GM23338 (cell line): ENCODE measurements around the gene ZFP28. TPM values are rescaled to one million over a fixed set of nuclear protein-coding genes. Genes with fewer than 3 reads are reported as not detected.

ENCODE experiments used
- ATAC-seq: fragments of 200-7000 bp; cut with Tn5 transposase; 3 replicates; pipeline ENCODE4 v1.9.1; 2020
- DNase-seq: peaks from one replicate; pipeline ENCODE4 v3.0.0-alpha.2; 2015; ENCODE audit warnings: low spot score
- H2AFZ ChIP-seq: fragments of 200-600 bp; sonication (generic); 2 replicates; pipeline ENCODE4 v1.8.0; 2016; ENCODE audit warnings: antibody characterized with exemption, mild to moderate bottlenecking, moderate library complexity
- H3F3A ChIP-seq: fragments of 200-600 bp; sonication (generic); replicated peaks from 2 replicates; pipeline ENCODE4 v1.8.0; 2017; ENCODE audit warnings: antibody characterized with exemption, mixed run types, low read depth
- H3K27ac ChIP-seq: fragments of 200-600 bp; sonication (generic); 2 replicates; pipeline ENCODE4 v1.6.1; 2016; ENCODE audit warnings: low read depth
- H3K27me3 ChIP-seq: fragments of 200-600 bp; sonication (generic); 2 replicates; pipeline ENCODE4 v1.8.0; 2016; ENCODE audit warnings: mild to moderate bottlenecking, mixed run types, moderate library complexity; ENCODE audit not compliant: insufficient read depth
- H3K36me3 ChIP-seq: fragments of 200-600 bp; sonication (generic); 2 replicates; pipeline ENCODE4 v1.8.0; 2016; ENCODE audit warnings: mild to moderate bottlenecking; ENCODE audit not compliant: insufficient read depth
- H3K4me1 ChIP-seq: fragments of 200-600 bp; sonication (generic); 2 replicates; pipeline ENCODE4 v1.8.0; 2016; ENCODE audit warnings: mild to moderate bottlenecking, moderate library complexity; ENCODE audit not compliant: insufficient read depth
- H3K4me2 ChIP-seq: fragments of 200-600 bp; sonication (generic); 2 replicates; pipeline ENCODE4 v1.7.1; 2017; ENCODE audit warnings: mixed run types
- H3K4me3 ChIP-seq: fragments of 200-600 bp; sonication (generic); 2 replicates; pipeline ENCODE4 v1.6.1; 2016; ENCODE audit warnings: mixed run types
- H3K79me2 ChIP-seq: fragments of 200-600 bp; sonication (generic); replicated peaks from 2 replicates; pipeline ENCODE4 v1.8.0; 2017; ENCODE audit warnings: mild to moderate bottlenecking; ENCODE audit not compliant: insufficient read depth
- H3K9me2 ChIP-seq: fragments of 200-600 bp; sonication (generic); 2 replicates; pipeline ENCODE4 v1.8.0; 2017; ENCODE audit not compliant: insufficient read depth
- H4K20me1 ChIP-seq: fragments of 200-600 bp; sonication (generic); replicated peaks from 2 replicates; pipeline ENCODE4 v1.8.0; 2017; ENCODE audit warnings: mild to moderate bottlenecking; ENCODE audit not compliant: insufficient read depth
- H3K27ac Mint-ChIP-seq: 2 replicates; pipeline ENCODE4 v1.8.0; 2020; ENCODE audit warnings: inconsistent platforms, mild to moderate bottlenecking, moderate library complexity, mixed read lengths
- H3K27me3 Mint-ChIP-seq: 3 replicates; pipeline ENCODE4 v1.8.0; 2022; ENCODE audit warnings: low read depth, mild to moderate bottlenecking, moderate library complexity, mixed read lengths, inconsistent platforms; ENCODE audit not compliant: insufficient read depth, poor library complexity
- H3K36me3 Mint-ChIP-seq: 3 replicates; pipeline ENCODE4 v1.8.0; 2021; ENCODE audit warnings: low read depth, mild to moderate bottlenecking, inconsistent platforms, moderate library complexity, mixed read lengths
- H3K4me1 Mint-ChIP-seq: 3 replicates; pipeline ENCODE4 v1.8.0; 2020; ENCODE audit warnings: mild to moderate bottlenecking, inconsistent platforms, mixed read lengths
- H3K4me3 Mint-ChIP-seq: 3 replicates; pipeline ENCODE4 v1.8.0; 2021; ENCODE audit warnings: moderate library complexity, mild to moderate bottlenecking, inconsistent platforms, mixed read lengths
- H3K9me3 Mint-ChIP-seq: 3 replicates; pipeline ENCODE4 v1.8.0; 2020; ENCODE audit warnings: moderate library complexity, mild to moderate bottlenecking, inconsistent platforms, mixed read lengths
- CTCF ChIP-seq, 2 experiments: fragments of 200-600 bp in 1 of 2; sonication (generic) in 1 of 2; conservative IDR thresholded peaks; 2 replicates each; pipeline versions ENCODE4 v1.5.1 to v1.6.1; 2016 to 2017; ENCODE audit warnings: antibody characterized with exemption in 2 of 2, low read depth in 2 of 2, mild to moderate bottlenecking in 2 of 2, moderate library complexity in 1 of 2
- ETS1 ChIP-seq: IDR thresholded peaks from 2 replicates; pipeline ENCODE4 v1.6.1; 2016; ENCODE audit warnings: antibody characterized with exemption
- EZH2phosphoT487 ChIP-seq: fragments of 200-600 bp; sonication (generic); IDR thresholded peaks from one replicate; pipeline ENCODE4 v1.8.1; 2018; ENCODE audit warnings: antibody characterized with exemption; ENCODE audit not compliant: unreplicated experiment
- JUNB ChIP-seq: IDR thresholded peaks from one replicate; pipeline ENCODE4 v1.6.1; 2016; ENCODE audit warnings: antibody characterized with exemption; ENCODE audit not compliant: unreplicated experiment
- NANOG ChIP-seq: IDR thresholded peaks from 2 replicates; pipeline ENCODE4 v1.6.1; 2016; ENCODE audit warnings: antibody characterized with exemption, borderline replicate concordance
- POLR2AphosphoS5 ChIP-seq: IDR thresholded peaks from 2 replicates; pipeline ENCODE4 v1.6.1; 2016; ENCODE audit warnings: antibody characterized with exemption, low read depth
- REST ChIP-seq: IDR thresholded peaks from one replicate; pipeline ENCODE4 v1.6.1; 2018; ENCODE audit warnings: antibody characterized with exemption; ENCODE audit not compliant: unreplicated experiment
- STAT1 ChIP-seq: IDR thresholded peaks from one replicate; pipeline ENCODE4 v1.6.1; 2016; ENCODE audit warnings: antibody characterized with exemption; ENCODE audit not compliant: unreplicated experiment
- ZNF331 ChIP-seq: fragments of 250-450 bp; sonication (Bioruptor Pico); IDR thresholded peaks from 2 replicates; pipeline ENCODE4 v1.5.0; 2020; ENCODE audit warnings: low read depth, mild to moderate bottlenecking, moderate library complexity
- ZNF462 ChIP-seq: fragments of 250-450 bp; sonication (Bioruptor Pico); IDR thresholded peaks from 2 replicates; pipeline ENCODE4 v1.5.0; 2020; ENCODE audit warnings: mild to moderate bottlenecking, moderate library complexity
- polyA plus RNA-seq: library from polyadenylated mRNA; unstranded; fragments of >200 nt; fragmentation: Nextera tagmentation; extraction: Ambion mirVana; gene quantifications from 2 replicates; pipeline ENCODE4 v1.2.1, GENCODE V29; 2016
- total RNA-seq: library from RNA; depleted of rRNA; stranded (reverse); fragments of >200 nt; shearing (Covaris generic); gene quantifications from 2 replicates; pipeline ENCODE4 v1.2.3, GENCODE V29; 2014

ZFP28 gene
- total and polyA plus RNA-seq, 2 experiments from 2014 or later = 3.0 to 7.9 TPM

- TF ChIP-seq ETS1 (no peak), POLR2AphosphoS5 (no peak)
Measured at GRCh38 chr19:56554272-56554869, 15.6 kb downstream of the ZFP28 start (continued).

GRCh38 chr19:56562766-56563165 is 24.0 kb downstream of the ZFP28 start:
- Histone ChIP-seq H3K4me1 (0 out of 2 replicates have a peak, but pooled peaks cover 3% of the 10 kb centered on the region), H4K20me1 (no peaks in the 10 kb centered on the region), H3K79me2 (peaks cover under 1% of the 10 kb centered on the region; the same call in 1 of the 2 replicates), H3K27me3 (no peaks in the 10 kb centered on the region), H2AFZ (no peak overlapping the region), H3K9me2 (peaks cover 9% of the 10 kb centered on the region; the same call in 1 of the 2 replicates), H3K36me3 (peaks cover 5% of the 10 kb centered on the region; the same call in 1 of the 2 replicates), H3K27ac (no peak overlapping the region), H3K4me3 (no peak overlapping the region), H3F3A (no peaks in the 10 kb centered on the region), H3K4me2 (no peak overlapping the region)
- Mint-ChIP-seq H3K4me1 (peaks cover 1% of the 10 kb centered on the region; the same call in 2 of the 3 replicates), H3K27me3 (peaks cover 16% of the 10 kb centered on the region), H3K9me3 (peaks cover 96% of the 10 kb centered on the region), H3K36me3 (peaks cover 33% of the 10 kb centered on the region), H3K27ac (no peak overlapping the region), H3K4me3 (no peak overlapping the region)
- ATAC-seq = no peak
- no peak for DNase-seq
- TF ChIP-seq EZH2phosphoT487 (no peak), STAT1 (no peak), ZNF462 (CRISPR knock-in tag) (no peak), ZNF331 (CRISPR knock-in tag) (no peak), NANOG (no peak), REST (no peak), POLR2AphosphoS5 (no peak), CTCF (conservative IDR thresholded peaks at IDR 0.05; ENCODE audit: low read depth in 2 of 2) (no peak), ETS1 (no peak), JUNB (no peak)
